H1 (cell line): ENCODE measurements around the gene ZNF30. TPM values are rescaled to one million over a fixed set of nuclear protein-coding genes. Genes with fewer than 3 reads are reported as not detected.

Experiments
- CTCF ChIA-PET: fragments of 300-600 bp; sonication (Branson Sonifier 250); formaldehyde crosslinking; loops from one replicate; lab custom pipeline; 2021; ENCODE audit not compliant: partially characterized antibody; lab: Charles Lee
- POLR2A ChIA-PET: fragments of 300-600 bp; sonication (Branson Sonifier 250); formaldehyde crosslinking; loops from one replicate; lab custom pipeline; 2021; ENCODE audit warnings: inconsistent platforms; ENCODE audit not compliant: partially characterized antibody; lab: Charles Lee
- DNase-seq, 2 experiments: peaks; one replicate each; pipeline versions ENCODE4 v3.0.0 to v3.0.0-alpha.2; 2010 to 2022; ENCODE audit warnings: low spot score in 2 of 2, low read depth in 1 of 2, mixed read lengths in 1 of 2
- FAIRE-seq: peaks from 2 replicates; lab custom pipeline; 2011; peaks lifted over from hg19 to GRCh38; lab: Jason Lieb, UNC
- H2AFZ ChIP-seq: 2 replicates; pipeline ENCODE4 v1.8.1; 2012; ENCODE audit warnings: low read length, inconsistent platforms
- H2AK5ac ChIP-seq: 2 replicates; pipeline ENCODE4 v1.6.1; 2013; ENCODE audit warnings: low read depth, low read length
- H2BK120ac ChIP-seq: replicated peaks from 2 replicates; pipeline ENCODE3; 2013; ENCODE audit warnings: low read depth, low read length, inconsistent platforms
- H2BK12ac ChIP-seq: 2 replicates; pipeline ENCODE4 v1.6.1; 2013; ENCODE audit warnings: low read depth, low read length
- H2BK15ac ChIP-seq: 2 replicates; pipeline ENCODE4 v1.6.1; 2013; ENCODE audit warnings: low read length
- H2BK20ac ChIP-seq: 2 replicates; pipeline ENCODE4 v1.6.1; 2013; ENCODE audit warnings: low read length
- H2BK5ac ChIP-seq: 2 replicates; pipeline ENCODE4 v1.6.1; 2013; ENCODE audit warnings: low read depth, low read length
- H3K14ac ChIP-seq: 2 replicates; pipeline ENCODE4 v1.6.1; 2013; ENCODE audit warnings: inconsistent platforms; ENCODE audit not compliant: insufficient read length
- H3K18ac ChIP-seq: 2 replicates; pipeline ENCODE4 v1.6.1; 2013; ENCODE audit warnings: low read length; ENCODE audit errors: extremely low read depth
- H3K23ac ChIP-seq: 2 replicates; pipeline ENCODE4 v1.6.1; 2013; ENCODE audit warnings: inconsistent platforms; ENCODE audit not compliant: insufficient read length
- H3K23me2 ChIP-seq: 2 replicates; pipeline ENCODE4 v1.6.1; 2013; ENCODE audit warnings: low read depth, low read length
- H3K27ac ChIP-seq: 2 replicates; pipeline ENCODE4 v1.6.1; 2011; ENCODE audit warnings: low read depth, low read length, inconsistent platforms
- H3K27me3 ChIP-seq, 4 experiments: replicated peaks in 1 of 4; 1 replicate in 1 of 4; 2 replicates in 3 of 4; pipeline versions ENCODE4 v1.6.1 to v1.8.1; 2011 to 2013; ENCODE audit warnings: low read length in 3 of 4, mild to moderate bottlenecking in 3 of 4, inconsistent platforms in 2 of 4, mixed read lengths in 2 of 4, moderate library complexity in 1 of 4; ENCODE audit not compliant: control insufficient read depth in 3 of 4, insufficient read depth in 3 of 4; ENCODE audit errors: extremely low read depth in 1 of 4
- H3K36me3 ChIP-seq, 4 experiments: 2 replicates each; pipeline versions ENCODE4 v1.6.1 to v1.8.1; 2011 to 2013; ENCODE audit warnings: mild to moderate bottlenecking in 4 of 4, low read length in 3 of 4, moderate library complexity in 2 of 4, control low read depth in 1 of 4, inconsistent platforms in 1 of 4; ENCODE audit not compliant: insufficient read depth in 4 of 4, control insufficient read depth in 2 of 4
- H3K4ac ChIP-seq: replicated peaks from 2 replicates; pipeline ENCODE3; 2013; ENCODE audit warnings: low read length, low read depth, mixed read lengths, inconsistent platforms; ENCODE audit not compliant: insufficient read length
- H3K4me1 ChIP-seq, 4 experiments: replicated peaks in 1 of 4; 1 replicate in 1 of 4; 2 replicates in 3 of 4; pipeline versions ENCODE4 v1.6.1 to v1.8.1; 2011 to 2013; ENCODE audit warnings: low read length in 3 of 4, inconsistent platforms in 2 of 4, mixed read lengths in 1 of 4; ENCODE audit not compliant: insufficient read depth in 4 of 4, control insufficient read depth in 3 of 4
- H3K4me2 ChIP-seq, 2 experiments: 2 replicates each; pipeline versions ENCODE4 v1.6.1 to v1.8.1; 2011 to 2013; ENCODE audit warnings: low read depth in 2 of 2, low read length in 2 of 2, control low read depth in 1 of 2, inconsistent platforms in 1 of 2, mild to moderate bottlenecking in 1 of 2; ENCODE audit not compliant: insufficient read depth in 1 of 2
- H3K4me3 ChIP-seq, 4 experiments: fragments of 200-600, 300-600 bp in 1 of 4; sonication (generic), shearing (Covaris generic), sonication (Bioruptor Twin) in 1 of 4; 2 replicates each; pipeline versions ENCODE4 v1.5.1 to v1.8.1; 2011 to 2016; ENCODE audit warnings: low read length in 4 of 4, low read depth in 3 of 4, control low read depth in 2 of 4, inconsistent platforms in 2 of 4, mild to moderate bottlenecking in 2 of 4, mixed read lengths in 1 of 4, moderate library complexity in 1 of 4; ENCODE audit not compliant: insufficient read depth in 2 of 4; ENCODE audit errors: extremely low read depth in 1 of 4
- H3K56ac ChIP-seq: replicated peaks from 2 replicates; pipeline ENCODE3; 2013; ENCODE audit warnings: low read depth, mild to moderate bottlenecking, mixed read lengths, low read length, inconsistent platforms; ENCODE audit not compliant: insufficient read length
- H3K79me1 ChIP-seq: 2 replicates; pipeline ENCODE4 v1.6.1; 2013; ENCODE audit warnings: low read depth, low read length, control low read depth
- H3K79me2 ChIP-seq, 2 experiments: 2 replicates each; pipeline versions ENCODE4 v1.6.1 to v1.8.1; 2012 to 2013; ENCODE audit warnings: low read length in 2 of 2, mild to moderate bottlenecking in 2 of 2, inconsistent platforms in 1 of 2; ENCODE audit not compliant: insufficient read depth in 2 of 2, control insufficient read depth in 1 of 2
- H3K9ac ChIP-seq, 4 experiments: replicated peaks in 1 of 4; 1 replicate in 1 of 4; 2 replicates in 3 of 4; pipeline versions ENCODE4 v1.6.1 to v1.8.1; 2011 to 2013; ENCODE audit warnings: low read depth in 3 of 4, low read length in 3 of 4, control low read depth in 2 of 4, mild to moderate bottlenecking in 2 of 4, moderate library complexity in 2 of 4, inconsistent platforms in 1 of 4; ENCODE audit errors: extremely low read depth in 1 of 4
- H3K9me3 ChIP-seq, 2 experiments: 2 replicates each; pipeline versions ENCODE4 v1.6.1 to v1.8.1; 2012 to 2013; ENCODE audit warnings: mild to moderate bottlenecking in 2 of 2, moderate library complexity in 2 of 2, control low read depth in 1 of 2, inconsistent platforms in 1 of 2, low read depth in 1 of 2, low read length in 1 of 2, mixed read lengths in 1 of 2; ENCODE audit not compliant: insufficient read depth in 2 of 2
- H4K20me1 ChIP-seq, 2 experiments: replicated peaks in 1 of 2; 2 replicates each; pipeline versions ENCODE3 to v1.8.1; 2011 to 2013; ENCODE audit warnings: inconsistent platforms in 2 of 2, low read length in 2 of 2, mild to moderate bottlenecking in 1 of 2; ENCODE audit not compliant: insufficient read depth in 2 of 2, control insufficient read depth in 1 of 2
- H4K5ac ChIP-seq: 2 replicates; pipeline ENCODE4 v1.6.1; 2013; ENCODE audit warnings: low read length, low read depth, mixed read lengths, inconsistent platforms; ENCODE audit not compliant: insufficient read length
- H4K8ac ChIP-seq: 2 replicates; pipeline ENCODE4 v1.8.0; 2013; ENCODE audit warnings: mild to moderate bottlenecking, moderate library complexity, low read length, inconsistent platforms; ENCODE audit not compliant: insufficient read depth; ENCODE audit errors: extremely low read depth
- H4K91ac ChIP-seq: replicated peaks from 2 replicates; pipeline ENCODE3; 2013; ENCODE audit warnings: low read length, mixed read lengths, inconsistent platforms; ENCODE audit not compliant: insufficient read length
- ASH2L ChIP-seq: fragments of 200-600, 300-600 bp; sonication (generic); IDR thresholded peaks from one replicate; pipeline ENCODE4 v1.7.1; 2017; ENCODE audit warnings: low read length
- ATF3 ChIP-seq: IDR thresholded peaks from 2 replicates; pipeline ENCODE4 v1.6.1; 2011; ENCODE audit warnings: low read depth, mild to moderate bottlenecking, low read length; ENCODE audit not compliant: insufficient read depth
- BACH1 ChIP-seq: IDR thresholded peaks from 2 replicates; pipeline ENCODE4 v1.6.1; 2012; ENCODE audit warnings: low read length, improper control_type of control experiment
- BCL11A ChIP-seq, 2 experiments: IDR thresholded peaks; one replicate each; pipeline ENCODE4 v1.6.1; 2011; ENCODE audit warnings: low read depth in 2 of 2, low read length in 2 of 2, mild to moderate bottlenecking in 2 of 2
- BRCA1 ChIP-seq: IDR thresholded peaks from 2 replicates; pipeline ENCODE4 v1.6.1; 2012; ENCODE audit warnings: low read depth, low read length, improper control_type of control experiment
- CEBPB ChIP-seq: IDR thresholded peaks from 2 replicates; pipeline ENCODE4 v1.6.1; 2012; ENCODE audit warnings: low read depth, low read length
- CREB1 ChIP-seq: IDR thresholded peaks from 2 replicates; pipeline ENCODE4 v1.6.1; 2012; ENCODE audit warnings: inconsistent platforms
- GTF2F1 ChIP-seq: IDR thresholded peaks from 2 replicates; pipeline ENCODE4 v1.6.1; 2012; ENCODE audit warnings: low read depth, low read length, improper control_type of control experiment, borderline replicate concordance
- HDAC6 ChIP-seq: IDR thresholded peaks from one replicate; pipeline ENCODE4 v1.7.1; 2012; ENCODE audit warnings: low read depth, mild to moderate bottlenecking, inconsistent platforms, low read length, moderate library complexity
- SAP30 ChIP-seq: fragments of 300-600 bp; sonication (generic); IDR thresholded peaks from 2 replicates; pipeline ENCODE4 v1.7.1; 2012; ENCODE audit warnings: low read length, moderate library complexity, mild to moderate bottlenecking, inconsistent platforms; ENCODE audit not compliant: insufficient read depth, insufficient replicate concordance
- TBP ChIP-seq: IDR thresholded peaks from 2 replicates; pipeline ENCODE4 v1.6.1; 2011; ENCODE audit warnings: low read depth, low read length, improper control_type of control experiment
- TEAD4 ChIP-seq: IDR thresholded peaks from 2 replicates; pipeline ENCODE4 v1.6.1; 2012; ENCODE audit warnings: low read depth, low read length, inconsistent platforms, mixed read lengths
- WGBS, 2 experiments: shearing (Covaris generic) in 1 of 2; methylation state at CpG; one replicate each; pipeline versions ENCODE4 v1.1.6 to v1.1.7; 2013 to 2015; ENCODE audit warnings: low lambda C conversion rate in 2 of 2, mixed read lengths in 2 of 2, inconsistent platforms in 1 of 2, low coverage in 1 of 2, missing lambda C conversion rate in 1 of 2; ENCODE audit not compliant: insufficient replicate concordance in 2 of 2, insufficient coverage in 1 of 2, insufficient read length in 1 of 2; ENCODE audit errors: extremely low coverage in 1 of 2, missing lambda C conversion rate in 1 of 2; 5-methylcytosine and 5-hydroxymethylcytosine counted together
- polyA plus RNA-seq, 7 experiments: library from polyadenylated mRNA; depleted of rRNA in 3 of 7; stranded (reverse) in 5 of 7; unstranded in 2 of 7; fragments of >200 nt in 5 of 7; fragments of 200-250 nt in 2 of 7; gene quantifications; 1 replicate in 5 of 7; 2 replicates in 1 of 7; 4 replicates in 1 of 7; pipeline versions ENCODE4 v1.2.1 to v1.2.3, GENCODE V29; 2011 to 2013; ENCODE audit warnings: missing spikeins in 2 of 7, mixed read lengths in 2 of 7
- total RNA-seq: library from RNA; stranded (reverse); fragmentation: NEBNext Ultra II Directional; extraction: Animal tissue kit (Norgen Biotek cat#: 25700); gene quantifications from 2 replicates; pipeline ENCODE4 v1.2.1, GENCODE V29; 2021

ZNF30 gene
- total and polyA plus RNA-seq, 2 of the 8 experiments (the other 6 are each of a cell fraction or from before 2014, with no cell fraction given), result 2.0 to 4.7 TPM

GRCh38 chr19:34984287-34984686, 57.6 kb downstream of the ZNF30 start:
- no peaks in the 10 kb centered on the region for H3K9me3 ChIP-seq
- no peak overlapping the region for H4K8ac ChIP-seq
- no peak overlapping the region for H4K5ac ChIP-seq
- no peak overlapping the region for H3K9ac ChIP-seq
- no peaks in the 10 kb centered on the region for H3K27me3 ChIP-seq
- no peaks in the 10 kb centered on the region for H3K23me2 ChIP-seq
- peaks cover 2 to 7% (median 4%) of the 10 kb centered on the region in 4 experiments; a peak in 5 of 7 replicates for H3K4me1 ChIP-seq
- no peak overlapping the region for H3K27ac ChIP-seq
- H3K79me1 ChIP-seq, result no peaks in the 10 kb centered on the region
- ChIA-PET POLR2A (interaction anchor here (0.7 to 1.2 kb wide), 4 partner anchors 15 to 28 kb away, joined by 3 to 4 read pairs (median 4); partner anchors contain the start of gene GRAMD1A), CTCF (no interaction called here)
- 95% methylated on average over 3 of the region's 3 CpGs; no CpG with 5 or more reads in 1 of the 2 experiments for WGBS, 2 experiments
- no peak overlapping the region for H2AK5ac ChIP-seq
- no peak overlapping the region for H2BK120ac ChIP-seq
- DNase-seq (no peak), FAIRE-seq (no peak)
- H2BK5ac ChIP-seq, result no peak overlapping the region
- no peaks in the 10 kb centered on the region for H3K36me3 ChIP-seq
- no peak overlapping the region for H2BK15ac ChIP-seq
- no peaks in the 10 kb centered on the region for H4K20me1 ChIP-seq
- H3K79me2 ChIP-seq, result no peaks in the 10 kb centered on the region
- H2BK12ac ChIP-seq, result no peak overlapping the region
- no peak overlapping the region for H3K4me3 ChIP-seq
- H3K14ac ChIP-seq, result no peak overlapping the region
- H3K4ac ChIP-seq, result no peak overlapping the region
- H2AFZ ChIP-seq, result no peak overlapping the region
- no peak overlapping the region for H3K18ac ChIP-seq
- H3K56ac ChIP-seq, result no peak overlapping the region
- H3K23ac ChIP-seq, result no peak overlapping the region
- H3K4me2 ChIP-seq, result no peak overlapping the region
- H2BK20ac ChIP-seq, result no peak overlapping the region
- H4K91ac ChIP-seq, result no peak overlapping the region
- TF ChIP-seq CREB1, result no peak
- TF ChIP-seq SAP30, result no peak
- TF ChIP-seq TEAD4, result no peak
- no peak for TF ChIP-seq TBP
- TF ChIP-seq GTF2F1, result no peak
- TF ChIP-seq BRCA1, result no peak
- TF ChIP-seq CEBPB, result no peak
- no peak for TF ChIP-seq BCL11A (IDR thresholded peaks at IDR 0.05; ENCODE audit: low read depth in 2 of 2, low read length in 2 of 2)
- no peak for TF ChIP-seq HDAC6
- TF ChIP-seq ATF3, result no peak
- no peak for TF ChIP-seq BACH1
- TF ChIP-seq ASH2L, result no peak
